NCI-H1694 treated with DMSO at 0.1 percent for 48 hours (cell line): ENCODE data around the gene MPP4.

ENCODE experiments used
- DNase-seq: peaks from one replicate; lab custom pipeline; 2025; lab: John Stamatoyannopoulos, UW

The MPP4 gene

GRCh38 chr2:201698588-201699226, at the start of gene MPP4:
Gene MPP4, minus strand, starts transcription at chr2:201698644. Its CDS starts 4,690 bp downstream, at chr2:201693954.
- DNase-seq, result no peak

- DNase-seq, result no peak
Observed at GRCh38 chr2:201746551-201746950, 48.1 kb upstream of the MPP4 start.

GRCh38 chr2:201735486-201735885, 37.0 kb upstream of the MPP4 start:
- no peak for DNase-seq

- DNase-seq, result no peak
Observed at GRCh38 chr2:201734111-201734510, 35.7 kb upstream of the MPP4 start.

- DNase-seq, result no peak
Observed at GRCh38 chr2:201733544-201733943, 35.1 kb upstream of the MPP4 start.

GRCh38 chr2:201730651-201731285, 32.3 kb upstream of the MPP4 start:
- no peak for DNase-seq

GRCh38 chr2:201715459-201715858, 17.0 kb upstream of the MPP4 start:
- no peak for DNase-seq

GRCh38 chr2:201712726-201713125, 14.3 kb upstream of the MPP4 start:
- DNase-seq, result no peak

GRCh38 chr2:201709747-201710146, 11.3 kb upstream of the MPP4 start:
- DNase-seq, result no peak

GRCh38 chr2:201709049-201709448, 10.6 kb upstream of the MPP4 start:
- DNase-seq, result no peak

GRCh38 chr2:201707753-201708152, 9.3 kb upstream of the MPP4 start:
- no peak for DNase-seq

GRCh38 chr2:201707142-201707541, 8.7 kb upstream of the MPP4 start:
- no peak for DNase-seq

- DNase-seq, result no peak
Observed at GRCh38 chr2:201704536-201704935, 6.1 kb upstream of the MPP4 start.

- no peak for DNase-seq
Observed at GRCh38 chr2:201701646-201702045, 3.2 kb upstream of the MPP4 start.

GRCh38 chr2:201699416-201699815, 972 bp upstream of the MPP4 start:
- DNase-seq, result no peak

- no peak for DNase-seq
Observed at GRCh38 chr2:201697899-201698298, 545 bp downstream of the MPP4 start.

- DNase-seq, result no peak
Observed at GRCh38 chr2:201696151-201696659, 2.2 kb downstream of the MPP4 start.

GRCh38 chr2:201685156-201685555, 13.3 kb downstream of the MPP4 start:
- no peak for DNase-seq

- DNase-seq, result no peak
Observed at GRCh38 chr2:201680743-201681142, 17.7 kb downstream of the MPP4 start.

- DNase-seq, result no peak
Observed at GRCh38 chr2:201678401-201678800, 20.0 kb downstream of the MPP4 start.

GRCh38 chr2:201675454-201675853, 23.0 kb downstream of the MPP4 start:
- DNase-seq, result no peak

GRCh38 chr2:201674794-201675193, 23.6 kb downstream of the MPP4 start:
- DNase-seq, result no peak

GRCh38 chr2:201674298-201674697, 24.1 kb downstream of the MPP4 start:
- DNase-seq, result no peak

- no peak for DNase-seq
Observed at GRCh38 chr2:201673546-201673945, 24.9 kb downstream of the MPP4 start.
